HepG2 (cell line): ENCODE results near the gene SPNS2. TPM values are rescaled to one million over a fixed set of nuclear protein-coding genes. Genes with fewer than 3 reads are reported as not detected.

Source experiments
- ATAC-seq: fragments of 200-7000 bp; cut with Tn5 transposase; 3 replicates; pipeline ENCODE4 v1.9.1; 2020; ENCODE audit warnings: mild to moderate bottlenecking, moderate library complexity
- BruUV-seq: library from RNA; stranded (reverse); fragments of 400-500 nt; replicated peaks from 2 replicates; lab custom pipeline; 2021; lab: Mats Ljungman, UMichigan
- CTCF ChIA-PET: fragments of 300-600 bp; formaldehyde crosslinking; extraction: SDS; loops from one replicate; lab custom pipeline; 2021; ENCODE audit warnings: low total read pairs, inconsistent platforms, low intra/inter-chr PET ratio; lab: Yijun Ruan, JAX
- POLR2A ChIA-PET: fragments of 350-600 bp; sonication (Branson Sonifier 250); formaldehyde crosslinking; loops from one replicate; lab custom pipeline; 2020; ENCODE audit warnings: antibody characterized with exemption, inconsistent platforms; lab: Yijun Ruan, JAX
- DNase-seq: peaks from one replicate; pipeline ENCODE4 v3.0.0-alpha.2; 2015; ENCODE audit warnings: low spot score
- FAIRE-seq: peaks from 3 replicates; lab custom pipeline; 2011; peaks lifted over from hg19 to GRCh38; lab: Jason Lieb, UNC
- H2AFZ ChIP-seq: one replicate; pipeline ENCODE4 v1.6.1; 2011; ENCODE audit warnings: low read length, inconsistent platforms
- H3K27ac ChIP-seq: fragments of 300-600 bp; 3 replicates; pipeline ENCODE4 v1.8.0; 2011; ENCODE audit warnings: mixed run types, mild to moderate bottlenecking, mixed read lengths, low read length, inconsistent platforms; ENCODE audit not compliant: insufficient read depth; ENCODE audit errors: extremely low read length
- H3K27me3 ChIP-seq, 2 experiments: fragments of 200-600 bp in 1 of 2; 2 replicates in 1 of 2; 3 replicates in 1 of 2; pipeline versions ENCODE4 v1.6.0 to v1.8.0; 2011; ENCODE audit warnings: low read length in 2 of 2, mild to moderate bottlenecking in 2 of 2, moderate library complexity in 2 of 2, inconsistent platforms in 1 of 2; ENCODE audit not compliant: insufficient read depth in 2 of 2, control insufficient read depth in 1 of 2
- H3K36me3 ChIP-seq, 2 experiments: fragments of 200-600 bp in 1 of 2; replicated peaks in 1 of 2; 2 replicates in 1 of 2; 3 replicates in 1 of 2; pipeline versions ENCODE4 v1.5.1 to v1.8.0; 2011; ENCODE audit warnings: low read length in 2 of 2, inconsistent platforms in 1 of 2; ENCODE audit not compliant: insufficient read depth in 2 of 2, control insufficient read depth in 1 of 2
- H3K4me1 ChIP-seq: 2 replicates; pipeline ENCODE4 v1.5.1; 2012; ENCODE audit warnings: low read length, inconsistent platforms; ENCODE audit not compliant: insufficient read depth
- H3K4me2 ChIP-seq: 2 replicates; pipeline ENCODE4 v1.6.0; 2011; ENCODE audit warnings: low read depth, low read length, inconsistent platforms
- H3K4me3 ChIP-seq, 3 experiments: fragments of 200-600 bp in 1 of 3; sonication (generic), shearing (Covaris generic) in 1 of 3; replicated peaks in 1 of 3; 2 replicates each; pipeline ENCODE4 v1.5.1; 2011 to 2016; ENCODE audit warnings: low read length in 3 of 3, inconsistent platforms in 2 of 3, low read depth in 2 of 3, mild to moderate bottlenecking in 2 of 3, control low read depth in 1 of 3, mixed read lengths in 1 of 3; ENCODE audit not compliant: insufficient read depth in 1 of 3
- H3K79me2 ChIP-seq: one replicate; pipeline ENCODE4 v1.6.1; 2011; ENCODE audit warnings: low read length, inconsistent platforms; ENCODE audit not compliant: insufficient read depth
- H3K9ac ChIP-seq: 2 replicates; pipeline ENCODE4 v1.6.0; 2011; ENCODE audit warnings: mild to moderate bottlenecking, low read depth, low read length, inconsistent platforms; ENCODE audit not compliant: insufficient read depth
- H3K9me3 ChIP-seq: 2 replicates; pipeline ENCODE4 v1.5.1; 2012; ENCODE audit warnings: mild to moderate bottlenecking, low read length
- H4K20me1 ChIP-seq: 2 replicates; pipeline ENCODE4 v1.6.0; 2011; ENCODE audit warnings: inconsistent platforms, mild to moderate bottlenecking, low read length, moderate library complexity; ENCODE audit not compliant: insufficient read depth
- ETV5 ChIP-seq: IDR thresholded peaks from 2 replicates; pipeline ENCODE4 v1.6.1; 2018; ENCODE audit warnings: missing biosample characterization, missing genetic modification reagents, inconsistent platforms, borderline replicate concordance
- MIER2 ChIP-seq: IDR thresholded peaks from 2 replicates; pipeline ENCODE4 v1.6.1; 2016; ENCODE audit warnings: missing biosample characterization, missing genetic modification reagents
- NFYB ChIP-seq: sonication (generic); formaldehyde crosslinking; IDR thresholded peaks from 2 replicates; pipeline ENCODE4 v1.4.0; 2020; ENCODE audit warnings: missing genetic modification reagents
- PRMT3 ChIP-seq: sonication (generic); formaldehyde crosslinking; IDR thresholded peaks from 2 replicates; pipeline ENCODE4 v1.8.1; 2022; ENCODE audit warnings: low read depth, mild to moderate bottlenecking, moderate library complexity, missing genetic modification reagents, borderline replicate concordance
- RNF2 ChIP-seq: fragments of 450-650 bp; conservative IDR thresholded peaks from 2 replicates; pipeline ENCODE4 v1.6.1; 2016; ENCODE audit warnings: low read depth
- TP53 ChIP-seq: sonication (generic); formaldehyde crosslinking; conservative IDR thresholded peaks from 2 replicates; pipeline ENCODE4 v1.4.0; 2020; ENCODE audit warnings: missing genetic modification reagents
- ZFYVE20 ChIP-seq: sonication (generic); formaldehyde crosslinking; IDR thresholded peaks from 2 replicates; pipeline ENCODE4 v1.8.0; 2023; ENCODE audit warnings: low read depth, mild to moderate bottlenecking, moderate library complexity, missing genetic modification reagents, borderline replicate concordance
- ZNF605 ChIP-seq: sonication (generic); formaldehyde crosslinking; IDR thresholded peaks from 2 replicates; pipeline ENCODE4 v1.8.0; 2022; ENCODE audit warnings: mild to moderate bottlenecking, missing genetic modification reagents
- ZNF619 ChIP-seq: sonication (generic); formaldehyde crosslinking; IDR thresholded peaks from 2 replicates; pipeline ENCODE4 v1.4.0; 2020; ENCODE audit warnings: mild to moderate bottlenecking, missing genetic modification reagents
- WGBS: methylation state at CpG from one replicate; pipeline ENCODE4 v1.1.6; 2017; ENCODE audit warnings: low lambda C conversion rate; 5-methylcytosine and 5-hydroxymethylcytosine counted together
- in situ Hi-C: cut with HindIII; loops from 2 replicates; pipeline ENCODE4 v1.10.0; 2017; ENCODE audit warnings: low pct_unique_long_range_greater_than_20kb; ENCODE audit not compliant: extremely low pct_ligation_motif_present
- intact Hi-C: fragments of 100-400 bp; cut with micrococcal nuclease; formaldehyde crosslinking; loops from one replicate; pipeline ENCODE4 v1.10.0; 2022; ENCODE audit not compliant: unreplicated experiment
- polyA plus RNA-seq, 8 experiments: library from polyadenylated mRNA; depleted of rRNA in 3 of 8; stranded (reverse) in 7 of 8; unstranded in 1 of 8; fragments of >200 nt; fragmentation: Illumina TruSeq in 4 of 8; extraction: Trizol in 4 of 8; gene quantifications; 2 replicates each; pipeline versions ENCODE4 v1.2.1 to v1.2.3, GENCODE V29; 2011 to 2016; ENCODE audit warnings: low read depth in 4 of 8, missing spikeins in 1 of 8, mixed read lengths in 1 of 8; ENCODE audit not compliant: insufficient read depth in 1 of 8
- total RNA-seq, 5 experiments: library from RNA; depleted of rRNA; stranded (reverse); fragments of >200 nt; fragmentation: Illumina TruSeq; extraction: Trizol; gene quantifications; 2 replicates each; pipeline ENCODE4 v1.2.3, GENCODE V29; 2016; ENCODE audit warnings: low read depth in 1 of 5
- TF ChIP-seq, protein P1 (sequence below): sonication (generic); formaldehyde crosslinking; IDR thresholded peaks from 2 replicates; pipeline ENCODE4; 2020; ENCODE audit warnings: missing genetic modification reagents, mild to moderate bottlenecking, borderline replicate concordance
- TF ChIP-seq, protein P2 (sequence below): sonication (generic); formaldehyde crosslinking; IDR thresholded peaks from 2 replicates; pipeline ENCODE4 v1.8.0; 2022; ENCODE audit warnings: low read depth, missing genetic modification reagents
- TF ChIP-seq, protein P3 (sequence below): sonication (generic); formaldehyde crosslinking; IDR thresholded peaks from 2 replicates; pipeline ENCODE4 v1.4.0; 2020; ENCODE audit warnings: missing genetic modification reagents; ENCODE audit errors: not compliant biosample characterization

Gene SPNS2
- total and polyA plus RNA-seq, 2 of the 13 experiments (the other 11 are each of a cell fraction or from before 2014, with no cell fraction given): 0.01 TPM; not detected in 1

DNA sequence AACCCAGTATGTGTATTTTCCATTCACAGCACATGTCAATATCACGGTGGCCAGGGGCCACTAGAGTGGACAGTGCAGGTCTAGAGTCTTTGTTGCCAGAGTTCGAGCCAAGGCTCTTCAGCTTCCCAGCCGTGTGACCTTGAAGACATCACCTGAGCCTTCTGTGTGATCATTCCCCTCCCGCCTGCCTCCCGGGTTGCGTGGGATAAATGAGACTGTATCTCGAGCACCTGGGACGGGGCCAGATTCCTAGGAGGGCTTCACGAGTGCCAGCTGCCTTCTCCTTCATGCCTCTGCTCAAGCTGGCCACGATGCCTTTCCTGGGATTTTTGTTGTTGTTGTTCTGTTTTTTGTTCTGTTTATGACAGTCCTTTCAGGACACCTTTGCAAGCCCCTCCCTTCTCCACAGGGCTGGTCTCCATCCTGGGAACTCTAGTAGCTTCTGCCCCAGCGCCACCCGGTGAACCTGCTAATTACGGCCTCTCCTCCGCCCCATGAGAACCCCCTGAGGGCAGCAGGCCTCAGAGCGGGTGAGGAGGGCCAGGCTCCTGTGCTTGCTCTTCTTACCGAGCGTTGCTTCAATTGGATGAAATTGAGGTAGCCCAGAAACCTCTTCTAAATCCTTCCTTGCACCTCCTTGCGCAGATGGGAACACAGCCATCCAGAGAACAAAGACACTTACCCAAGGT, 3.9 kb downstream of the SPNS2 start:
- H3K4me1 ChIP-seq: peaks cover 22% of the 10 kb centered on the region
- POLR2A ChIA-PET: no interaction called here
- in situ Hi-C loops: no loop called here
- CTCF ChIA-PET: no interaction called here
- no peak for FAIRE-seq
- no peak overlapping the region for H3K9ac ChIP-seq
- H3K27me3 ChIP-seq: peaks cover 3 to 68% of the 10 kb centered on the region in 2 experiments
- TF ChIP-seq, protein P1, sequence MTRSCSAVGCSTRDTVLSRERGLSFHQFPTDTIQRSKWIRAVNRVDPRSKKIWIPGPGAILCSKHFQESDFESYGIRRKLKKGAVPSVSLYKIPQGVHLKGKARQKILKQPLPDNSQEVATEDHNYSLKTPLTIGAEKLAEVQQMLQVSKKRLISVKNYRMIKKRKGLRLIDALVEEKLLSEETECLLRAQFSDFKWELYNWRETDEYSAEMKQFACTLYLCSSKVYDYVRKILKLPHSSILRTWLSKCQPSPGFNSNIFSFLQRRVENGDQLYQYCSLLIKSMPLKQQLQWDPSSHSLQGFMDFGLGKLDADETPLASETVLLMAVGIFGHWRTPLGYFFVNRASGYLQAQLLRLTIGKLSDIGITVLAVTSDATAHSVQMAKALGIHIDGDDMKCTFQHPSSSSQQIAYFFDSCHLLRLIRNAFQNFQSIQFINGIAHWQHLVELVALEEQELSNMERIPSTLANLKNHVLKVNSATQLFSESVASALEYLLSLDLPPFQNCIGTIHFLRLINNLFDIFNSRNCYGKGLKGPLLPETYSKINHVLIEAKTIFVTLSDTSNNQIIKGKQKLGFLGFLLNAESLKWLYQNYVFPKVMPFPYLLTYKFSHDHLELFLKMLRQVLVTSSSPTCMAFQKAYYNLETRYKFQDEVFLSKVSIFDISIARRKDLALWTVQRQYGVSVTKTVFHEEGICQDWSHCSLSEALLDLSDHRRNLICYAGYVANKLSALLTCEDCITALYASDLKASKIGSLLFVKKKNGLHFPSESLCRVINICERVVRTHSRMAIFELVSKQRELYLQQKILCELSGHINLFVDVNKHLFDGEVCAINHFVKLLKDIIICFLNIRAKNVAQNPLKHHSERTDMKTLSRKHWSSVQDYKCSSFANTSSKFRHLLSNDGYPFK (CRISPR knock-in tag): no peak
- TF ChIP-seq, protein P2, sequence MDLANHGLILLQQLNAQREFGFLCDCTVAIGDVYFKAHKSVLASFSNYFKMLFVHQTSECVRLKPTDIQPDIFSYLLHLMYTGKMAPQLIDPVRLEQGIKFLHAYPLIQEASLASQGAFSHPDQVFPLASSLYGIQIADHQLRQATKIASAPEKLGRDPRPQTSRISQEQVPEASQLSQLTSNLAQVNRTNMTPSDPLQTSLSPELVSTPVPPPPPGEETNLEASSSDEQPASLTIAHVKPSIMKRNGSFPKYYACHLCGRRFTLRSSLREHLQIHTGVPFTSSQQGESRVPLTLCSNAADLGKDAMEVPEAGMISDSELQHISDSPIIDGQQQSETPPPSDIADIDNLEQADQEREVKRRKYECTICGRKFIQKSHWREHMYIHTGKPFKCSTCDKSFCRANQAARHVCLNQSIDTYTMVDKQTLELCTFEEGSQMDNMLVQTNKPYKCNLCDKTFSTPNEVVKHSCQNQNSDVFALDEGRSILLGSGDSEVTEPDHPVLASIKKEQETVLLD (CRISPR knock-in tag): no peak
- TF ChIP-seq TP53 (CRISPR knock-in tag) (no peak), ZFYVE20 (CRISPR knock-in tag) (no peak), ZNF605 (no peak), PRMT3 (no peak), ZNF619 (CRISPR knock-in tag) (no peak), MIER2 (CRISPR knock-in tag) (no peak), ETV5 (CRISPR knock-in tag) (no peak), NFYB (CRISPR knock-in tag) (no peak), RNF2 (no peak)
- TF ChIP-seq, protein P3, sequence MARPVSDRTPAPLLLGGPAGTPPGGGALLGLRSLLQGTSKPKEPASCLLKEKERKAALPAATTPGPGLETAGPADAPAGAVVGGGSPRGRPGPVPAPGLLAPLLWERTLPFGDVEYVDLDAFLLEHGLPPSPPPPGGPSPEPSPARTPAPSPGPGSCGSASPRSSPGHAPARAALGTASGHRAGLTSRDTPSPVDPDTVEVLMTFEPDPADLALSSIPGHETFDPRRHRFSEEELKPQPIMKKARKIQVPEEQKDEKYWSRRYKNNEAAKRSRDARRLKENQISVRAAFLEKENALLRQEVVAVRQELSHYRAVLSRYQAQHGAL (CRISPR knock-in tag): no peak
- H3K36me3 ChIP-seq: no peaks in the 10 kb centered on the region
- no peak overlapping the region for H3K4me3 ChIP-seq
- no peak for DNase-seq
- ATAC-seq: no peak
- H2AFZ ChIP-seq: no peak overlapping the region
- 23% methylated on average over 11 of the region's 18 CpGs for WGBS
- no peak overlapping the region for H3K27ac ChIP-seq
- H3K79me2 ChIP-seq: no peaks in the 10 kb centered on the region
- no peak overlapping the region for H3K4me2 ChIP-seq
- no TSS peak for BruUV-seq
- H4K20me1 ChIP-seq: 0 out of 2 replicates have a peak, but pooled peaks cover 6% of the 10 kb centered on the region
- intact Hi-C loops: no loop called here
- H3K9me3 ChIP-seq: no peaks in the 10 kb centered on the region
